HG03280 (cell line): ENCODE data around the gene ZNF415.
"Not testable (repeated sequence)": the region's sequence is repeated elsewhere in the genome, so short reads cannot be mapped to it uniquely, and the experiment has no call there.

Source experiments
- ATAC-seq: cut with Tn5 transposase; IDR thresholded peaks from one replicate; pipeline ENCODE4 v1.9.1; 2021; ENCODE audit warnings: mild to moderate bottlenecking, moderate library complexity; ENCODE audit not compliant: unreplicated experiment

Gene ZNF415

GRCh38 chr19:53103234-53104203, 29.2 kb downstream of the ZNF415 start, which contains the start of gene ZNF160:
Gene ZNF160, minus strand, starts transcription at chr19:53103422. Its CDS starts 17,146 bp downstream, at chr19:53086276.
- peak; percentile 96 for ATAC-seq

GRCh38 chr19:53102756-53103233, 29.9 kb downstream of the ZNF415 start:
- peak; percentile 18 for ATAC-seq

GRCh38 chr19:53102206-53102755, 30.4 kb downstream of the ZNF415 start:
- no peak for ATAC-seq

GRCh38 chr19:53101518-53101917, 31.2 kb downstream of the ZNF415 start:
- ATAC-seq = no peak

GRCh38 chr19:53098570-53098969, 34.1 kb downstream of the ZNF415 start:
- not testable (repeated sequence) for ATAC-seq

GRCh38 chr19:53096982-53097690, 35.6 kb downstream of the ZNF415 start:
- ATAC-seq = not testable (repeated sequence)

GRCh38 chr19:53096579-53096978, 36.1 kb downstream of the ZNF415 start:
- ATAC-seq = not testable (repeated sequence)

- ATAC-seq = no peak
These were observed 37.7 kb downstream of the ZNF415 start for GRCh38 chr19:53094754-53095575.

- no peak for ATAC-seq
These were observed 40.0 kb downstream of the ZNF415 start for GRCh38 chr19:53092723-53093122.

- ATAC-seq = no peak
These were observed 41.1 kb downstream of the ZNF415 start for GRCh38 chr19:53091413-53092254.

- ATAC-seq = no peak
These were observed 44.6 kb downstream of the ZNF415 start for GRCh38 chr19:53088091-53088490.

GRCh38 chr19:53086949-53087348, 45.8 kb downstream of the ZNF415 start:
- ATAC-seq = no peak

- no peak for ATAC-seq
These were observed 47.2 kb downstream of the ZNF415 start for GRCh38 chr19:53085496-53085895.

- ATAC-seq = no peak
These were observed 49.8 kb downstream of the ZNF415 start for GRCh38 chr19:53082929-53083328.

GRCh38 chr19:53079313-53079924, 53.3 kb downstream of the ZNF415 start:
- no peak for ATAC-seq

GRCh38 chr19:53078668-53079067, 54.0 kb downstream of the ZNF415 start:
- no peak for ATAC-seq

- ATAC-seq = no peak
These were observed 55.7 kb downstream of the ZNF415 start for GRCh38 chr19:53076984-53077383.

- no peak for ATAC-seq
These were observed 63.9 kb downstream of the ZNF415 start for GRCh38 chr19:53068834-53069233.

- no peak for ATAC-seq
These were observed 64.5 kb downstream of the ZNF415 start for GRCh38 chr19:53068199-53068598.
